Hepatocyte (in vitro differentiated cells): Measurements from ENCODE around the gene PALLD. TPM values are rescaled to one million over a fixed set of nuclear protein-coding genes. Genes with fewer than 3 reads are reported as not detected.
A peak's percentile ranks its signal among the peaks of the same experiment; 100 is the strongest.

Experiments
- DNase-seq: peaks from one replicate; pipeline ENCODE4 v3.0.0-alpha.2; 2016; ENCODE audit warnings: low spot score
- H2AFZ ChIP-seq: fragments of 200-600 bp; sonication (generic); 2 replicates; pipeline ENCODE4 v1.6.0; 2016; ENCODE audit warnings: antibody characterized with exemption, mild to moderate bottlenecking
- H3K27ac ChIP-seq: fragments of 200-600 bp; sonication (generic); 2 replicates; pipeline ENCODE4 v1.5.1; 2016; ENCODE audit warnings: mild to moderate bottlenecking
- H3K27me3 ChIP-seq: fragments of 200-600 bp; sonication (generic); 2 replicates; pipeline ENCODE4 v1.6.1; 2016
- H3K36me3 ChIP-seq: fragments of 200-600 bp; sonication (generic); replicated peaks from 2 replicates; pipeline ENCODE4 v1.5.1; 2016; ENCODE audit warnings: low read depth; ENCODE audit not compliant: insufficient read depth
- H3K4me1 ChIP-seq: fragments of 200-600 bp; sonication (generic); 2 replicates; pipeline ENCODE4 v1.5.1; 2016; ENCODE audit warnings: mild to moderate bottlenecking, moderate library complexity; ENCODE audit not compliant: insufficient read depth
- H3K4me2 ChIP-seq: fragments of 200-600 bp; sonication (generic); 2 replicates; pipeline ENCODE4 v1.6.0; 2016
- H3K4me3 ChIP-seq: fragments of 200-600 bp; sonication (generic); 2 replicates; pipeline ENCODE4 v1.5.1; 2016; ENCODE audit warnings: mild to moderate bottlenecking
- H3K79me2 ChIP-seq: fragments of 200-600 bp; sonication (generic); 2 replicates; pipeline ENCODE4 v1.6.0; 2017; ENCODE audit warnings: mild to moderate bottlenecking
- H3K9me2 ChIP-seq: fragments of 200-600 bp; sonication (generic); replicated peaks from 2 replicates; pipeline ENCODE4 v1.6.0; 2017; ENCODE audit warnings: mild to moderate bottlenecking; ENCODE audit not compliant: insufficient read depth
- H3K9me3 ChIP-seq: fragments of 200-600 bp; sonication (generic); 2 replicates; pipeline ENCODE4 v1.5.1; 2016; ENCODE audit warnings: low read depth, mild to moderate bottlenecking
- H4K20me1 ChIP-seq: fragments of 200-600 bp; sonication (generic); 2 replicates; pipeline ENCODE4 v1.6.0; 2016; ENCODE audit warnings: mild to moderate bottlenecking; ENCODE audit not compliant: insufficient read depth, poor library complexity, severe bottlenecking
- EZH2 ChIP-seq: fragments of 200-600 bp; sonication (generic); IDR thresholded peaks from 2 replicates; pipeline ENCODE4 v1.6.1; 2016; ENCODE audit warnings: antibody characterized with exemption, mild to moderate bottlenecking, borderline replicate concordance
- EZH2phosphoT487 ChIP-seq: fragments of 200-600 bp; sonication (generic); IDR thresholded peaks from one replicate; pipeline ENCODE4 v1.6.1; 2018; ENCODE audit warnings: antibody characterized with exemption, mild to moderate bottlenecking, low read depth, moderate library complexity; ENCODE audit not compliant: unreplicated experiment, severe bottlenecking
- WGBS: methylation state at CpG from one replicate; pipeline ENCODE4 v1.1.6; 2016; ENCODE audit warnings: low lambda C conversion rate; ENCODE audit errors: missing lambda C conversion rate; 5-methylcytosine and 5-hydroxymethylcytosine counted together
- polyA plus RNA-seq: library from polyadenylated mRNA; unstranded; fragments of >200 nt; fragmentation: Nextera tagmentation; extraction: Ambion mirVana; gene quantifications from 2 replicates; pipeline ENCODE4 v1.2.1, GENCODE V29; 2016
- total RNA-seq: library from RNA; depleted of rRNA; stranded (reverse); fragments of >200 nt; gene quantifications from 2 replicates; pipeline ENCODE4 v1.2.3, GENCODE V29; 2014
- TF ChIP-seq, protein P1 (sequence below): fragments of 200-600 bp; sonication (generic); IDR thresholded peaks from 2 replicates; pipeline ENCODE4 v1.5.1; 2016; ENCODE audit warnings: antibody characterized with exemption, mild to moderate bottlenecking; ENCODE audit not compliant: poor library complexity

Gene PALLD
- total and polyA plus RNA-seq, 2 experiments from 2014 or later = 82.7 to 85.2 TPM

DNA sequence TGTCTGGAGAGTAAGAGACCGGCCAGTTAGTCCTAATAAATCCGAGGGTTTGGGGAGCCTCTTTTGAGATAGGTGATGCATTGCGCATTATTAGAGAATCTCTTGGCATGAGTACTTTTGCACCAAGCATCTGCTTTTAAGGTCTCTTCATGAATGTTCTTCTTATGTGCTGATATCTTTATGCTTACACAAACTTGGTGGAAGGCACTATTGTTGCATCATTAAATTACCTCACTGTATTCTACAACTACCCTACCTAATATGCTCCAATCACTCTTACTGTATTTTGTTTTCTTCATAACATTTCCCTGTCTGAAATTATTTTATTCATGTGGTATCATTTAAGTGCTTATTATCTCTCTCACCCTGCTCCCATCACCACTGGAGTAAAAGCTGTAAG lies 151.6 kb downstream of the PALLD start:
- no peak for DNase-seq
- Histone ChIP-seq H3K4me2 (peak overlapping the region; percentile 10), H3K9me3 (no peaks in the 10 kb centered on the region), H2AFZ (no peak overlapping the region), H3K27me3 (no peaks in the 10 kb centered on the region), H3K79me2 (peaks cover 70% of the 10 kb centered on the region), H3K4me3 (no peak overlapping the region), H3K4me1 (peaks cover 12% of the 10 kb centered on the region), H3K36me3 (no peaks in the 10 kb centered on the region), H3K27ac (no peak overlapping the region), H3K9me2 (no peaks in the 10 kb centered on the region), H4K20me1 (no peaks in the 10 kb centered on the region)
- 58% methylated on average over 3 of the region's 3 CpGs for WGBS
- no peak for TF ChIP-seq EZH2phosphoT487
- TF ChIP-seq, protein P1, sequence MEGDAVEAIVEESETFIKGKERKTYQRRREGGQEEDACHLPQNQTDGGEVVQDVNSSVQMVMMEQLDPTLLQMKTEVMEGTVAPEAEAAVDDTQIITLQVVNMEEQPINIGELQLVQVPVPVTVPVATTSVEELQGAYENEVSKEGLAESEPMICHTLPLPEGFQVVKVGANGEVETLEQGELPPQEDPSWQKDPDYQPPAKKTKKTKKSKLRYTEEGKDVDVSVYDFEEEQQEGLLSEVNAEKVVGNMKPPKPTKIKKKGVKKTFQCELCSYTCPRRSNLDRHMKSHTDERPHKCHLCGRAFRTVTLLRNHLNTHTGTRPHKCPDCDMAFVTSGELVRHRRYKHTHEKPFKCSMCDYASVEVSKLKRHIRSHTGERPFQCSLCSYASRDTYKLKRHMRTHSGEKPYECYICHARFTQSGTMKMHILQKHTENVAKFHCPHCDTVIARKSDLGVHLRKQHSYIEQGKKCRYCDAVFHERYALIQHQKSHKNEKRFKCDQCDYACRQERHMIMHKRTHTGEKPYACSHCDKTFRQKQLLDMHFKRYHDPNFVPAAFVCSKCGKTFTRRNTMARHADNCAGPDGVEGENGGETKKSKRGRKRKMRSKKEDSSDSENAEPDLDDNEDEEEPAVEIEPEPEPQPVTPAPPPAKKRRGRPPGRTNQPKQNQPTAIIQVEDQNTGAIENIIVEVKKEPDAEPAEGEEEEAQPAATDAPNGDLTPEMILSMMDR = no peak
- TF ChIP-seq EZH2 = no peak

DNA sequence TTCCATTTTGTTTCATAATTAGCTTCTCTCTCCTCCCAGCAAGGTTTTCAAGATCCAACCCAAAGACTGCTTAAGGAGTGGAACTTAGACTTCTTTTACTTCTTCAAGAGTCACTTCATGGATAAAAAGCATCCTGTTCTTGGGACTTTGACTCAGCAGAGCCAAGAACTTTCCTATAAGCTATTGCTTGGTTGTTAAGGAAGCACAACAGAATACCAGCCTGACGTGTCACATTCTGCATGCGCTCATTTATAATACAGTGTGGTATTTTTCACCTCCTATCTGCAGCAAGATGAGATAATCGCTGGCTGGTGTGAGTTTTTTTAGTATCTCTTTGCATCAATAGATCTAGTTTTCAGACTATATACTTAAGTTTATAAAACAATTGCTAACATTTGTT lies 152.1 kb downstream of the PALLD start:
- H3K27me3 ChIP-seq = no peaks in the 10 kb centered on the region
- DNase-seq = no peak
- TF ChIP-seq EZH2 (no peak), EZH2phosphoT487 (no peak)
- TF ChIP-seq, protein P1 = no peak
- H3K79me2 ChIP-seq = peaks cover 67% of the 10 kb centered on the region
- H3K4me3 ChIP-seq = no peak overlapping the region
- no peaks in the 10 kb centered on the region for H4K20me1 ChIP-seq
- 70% methylated on average over 3 of the region's 3 CpGs for WGBS
- H3K4me1 ChIP-seq = peaks cover 10% of the 10 kb centered on the region
- no peaks in the 10 kb centered on the region for H3K9me3 ChIP-seq
- H3K9me2 ChIP-seq = no peaks in the 10 kb centered on the region
- H2AFZ ChIP-seq = no peak overlapping the region
- H3K27ac ChIP-seq = no peak overlapping the region
- H3K4me2 ChIP-seq = no peak overlapping the region
- H3K36me3 ChIP-seq = no peaks in the 10 kb centered on the region

DNA sequence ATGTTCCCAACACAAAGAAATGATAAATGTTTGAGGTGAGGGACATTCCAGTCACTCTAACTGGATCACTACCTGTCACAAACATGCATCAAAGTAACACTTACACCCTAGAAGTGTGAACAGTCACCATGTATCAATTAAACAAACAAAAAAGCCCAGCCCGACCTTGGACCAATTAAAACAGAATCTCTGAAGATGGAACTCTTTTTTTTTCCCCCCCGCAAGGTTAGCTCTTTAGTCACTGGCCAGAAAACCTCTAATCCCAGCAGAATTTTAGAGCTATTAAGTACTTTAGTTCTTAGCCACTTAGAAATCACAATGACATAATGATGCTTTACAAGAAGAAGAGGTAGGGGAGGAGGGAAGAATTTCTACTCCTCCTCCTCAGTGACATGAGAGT lies 154.5 kb downstream of the PALLD start:
- no peaks in the 10 kb centered on the region for H3K36me3 ChIP-seq
- H3K27me3 ChIP-seq = no peaks in the 10 kb centered on the region
- no peak for DNase-seq
- no peak overlapping the region for H3K27ac ChIP-seq
- no peaks in the 10 kb centered on the region for H3K9me2 ChIP-seq
- no peak for TF ChIP-seq EZH2
- TF ChIP-seq EZH2phosphoT487 = no peak
- TF ChIP-seq, protein P1 = no peak
- H4K20me1 ChIP-seq = no peaks in the 10 kb centered on the region
- peaks cover 7% of the 10 kb centered on the region for H3K4me1 ChIP-seq
- no peak overlapping the region for H3K4me3 ChIP-seq
- H3K9me3 ChIP-seq = no peaks in the 10 kb centered on the region
- no peak overlapping the region for H3K4me2 ChIP-seq
- WGBS = 65% methylated on average over 2 of the region's 2 CpGs
- peaks cover 56% of the 10 kb centered on the region for H3K79me2 ChIP-seq
- H2AFZ ChIP-seq = no peak overlapping the region

DNA sequence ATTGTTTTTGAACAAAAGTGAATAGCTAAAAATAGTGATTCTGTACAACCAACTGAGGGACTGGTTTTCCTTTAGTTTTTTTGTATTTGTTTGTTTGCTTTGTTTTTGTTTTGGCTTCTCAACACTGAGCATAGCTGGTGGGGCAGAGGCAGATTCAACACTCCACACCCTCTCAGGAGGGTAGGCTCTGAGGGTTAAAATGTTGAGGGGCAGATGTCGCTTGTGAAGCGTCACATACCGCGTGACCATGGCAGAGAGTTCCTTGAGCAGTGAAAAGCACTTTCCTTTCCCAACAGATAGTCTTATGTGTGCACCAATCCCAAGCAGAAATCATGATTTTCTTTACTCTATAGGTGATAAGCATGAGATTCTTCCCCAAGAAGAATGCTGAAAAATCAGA lies 155.0 kb downstream of the PALLD start:
- no peak overlapping the region for H3K4me3 ChIP-seq
- WGBS = 95% methylated on average over 4 of the region's 4 CpGs
- no peak overlapping the region for H2AFZ ChIP-seq
- H3K27me3 ChIP-seq = no peaks in the 10 kb centered on the region
- no peak overlapping the region for H3K4me2 ChIP-seq
- TF ChIP-seq EZH2phosphoT487 (no peak), EZH2 (no peak)
- TF ChIP-seq, protein P1 = no peak
- DNase-seq = no peak
- H3K36me3 ChIP-seq = no peaks in the 10 kb centered on the region
- no peaks in the 10 kb centered on the region for H4K20me1 ChIP-seq
- no peak overlapping the region for H3K27ac ChIP-seq
- peaks cover 8% of the 10 kb centered on the region for H3K4me1 ChIP-seq
- H3K9me3 ChIP-seq = no peaks in the 10 kb centered on the region
- H3K9me2 ChIP-seq = no peaks in the 10 kb centered on the region
- peaks cover 56% of the 10 kb centered on the region for H3K79me2 ChIP-seq
